ENCODE data around the gene TXNDC16.
"Not testable (repeated sequence)": the region's sequence is repeated elsewhere in the genome, so short reads cannot be mapped to it uniquely, and the experiment has no call there.

TXNDC16 gene, protein sequence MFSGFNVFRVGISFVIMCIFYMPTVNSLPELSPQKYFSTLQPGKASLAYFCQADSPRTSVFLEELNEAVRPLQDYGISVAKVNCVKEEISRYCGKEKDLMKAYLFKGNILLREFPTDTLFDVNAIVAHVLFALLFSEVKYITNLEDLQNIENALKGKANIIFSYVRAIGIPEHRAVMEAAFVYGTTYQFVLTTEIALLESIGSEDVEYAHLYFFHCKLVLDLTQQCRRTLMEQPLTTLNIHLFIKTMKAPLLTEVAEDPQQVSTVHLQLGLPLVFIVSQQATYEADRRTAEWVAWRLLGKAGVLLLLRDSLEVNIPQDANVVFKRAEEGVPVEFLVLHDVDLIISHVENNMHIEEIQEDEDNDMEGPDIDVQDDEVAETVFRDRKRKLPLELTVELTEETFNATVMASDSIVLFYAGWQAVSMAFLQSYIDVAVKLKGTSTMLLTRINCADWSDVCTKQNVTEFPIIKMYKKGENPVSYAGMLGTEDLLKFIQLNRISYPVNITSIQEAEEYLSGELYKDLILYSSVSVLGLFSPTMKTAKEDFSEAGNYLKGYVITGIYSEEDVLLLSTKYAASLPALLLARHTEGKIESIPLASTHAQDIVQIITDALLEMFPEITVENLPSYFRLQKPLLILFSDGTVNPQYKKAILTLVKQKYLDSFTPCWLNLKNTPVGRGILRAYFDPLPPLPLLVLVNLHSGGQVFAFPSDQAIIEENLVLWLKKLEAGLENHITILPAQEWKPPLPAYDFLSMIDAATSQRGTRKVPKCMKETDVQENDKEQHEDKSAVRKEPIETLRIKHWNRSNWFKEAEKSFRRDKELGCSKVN

DNA sequence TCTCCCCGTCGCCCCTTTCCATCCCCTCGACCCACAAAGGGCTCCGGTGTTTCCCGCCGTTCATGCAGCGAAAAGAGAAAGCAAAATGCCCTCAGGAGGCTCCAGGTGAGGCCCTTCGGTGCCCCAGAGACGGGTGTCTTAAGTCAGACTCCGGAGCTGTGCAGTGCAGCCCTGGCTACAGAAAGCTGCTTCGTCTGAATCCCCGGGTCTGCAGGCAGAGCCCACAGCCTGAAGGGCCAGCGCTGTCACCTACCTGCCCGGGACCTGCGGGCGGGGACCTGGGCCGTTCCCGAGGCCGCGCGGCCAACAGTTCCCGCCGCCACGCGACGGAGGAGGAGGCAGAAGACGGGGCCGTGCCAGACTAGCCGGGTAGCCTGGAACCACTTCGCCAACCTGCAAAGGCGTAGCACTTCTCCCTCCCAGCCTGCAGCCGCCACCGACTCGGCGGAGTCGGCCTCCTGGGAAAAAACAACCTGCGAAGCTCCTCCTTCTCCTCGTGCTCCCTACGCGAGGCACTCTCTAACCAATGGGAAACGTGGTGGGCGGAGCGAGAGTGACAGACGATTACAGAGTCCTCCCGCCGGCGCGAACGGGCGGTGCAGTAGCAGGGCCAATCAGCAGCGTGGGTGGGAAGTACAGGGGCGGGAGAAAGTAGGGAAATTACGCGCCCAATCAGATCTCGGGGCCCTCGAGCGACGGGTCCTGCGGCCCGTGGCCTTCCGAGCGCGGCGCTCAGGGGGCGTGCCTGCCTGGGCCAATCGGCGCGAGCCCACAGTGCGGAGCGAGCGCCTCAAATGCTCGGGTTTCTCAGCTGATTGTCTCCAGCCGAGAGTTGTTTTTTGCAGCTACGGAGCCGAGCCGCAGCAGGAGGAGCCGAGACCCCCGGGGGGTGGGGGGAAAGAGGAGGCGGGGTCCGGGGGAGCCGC is at the start of gene TXNDC16, which contains the start of gene GPR137C:
Gene TXNDC16 (minus strand): TSS at position 443 of the 926 bp plus-strand sequence. CDS start 8,948 bp downstream, outside the sequence.
Gene GPR137C (plus strand): TSS at position 774 of the 926 bp plus-strand sequence. CDS start 312 bp downstream, outside the sequence.
- DNase-seq = peak; percentile 96

DNA sequence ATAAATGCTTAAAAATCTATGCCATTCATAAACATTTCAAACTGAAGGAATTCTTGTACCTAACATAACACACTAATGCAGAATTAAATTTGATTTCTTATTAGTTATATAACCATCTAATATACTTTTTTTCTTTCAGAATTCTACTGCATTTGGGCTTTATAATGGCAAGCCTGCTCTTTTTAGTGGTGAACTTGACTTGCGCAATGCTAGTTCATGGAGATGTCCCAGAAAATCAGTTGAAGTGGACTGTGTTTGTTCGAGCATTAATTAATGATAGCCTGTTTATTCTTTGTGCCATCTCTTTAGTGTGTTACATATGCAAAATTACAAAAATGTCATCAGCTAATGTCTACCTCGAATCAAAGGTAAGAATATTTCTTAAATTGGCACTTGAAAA is 47.7 kb upstream of the TXNDC16 start:
- no peak for DNase-seq

DNA sequence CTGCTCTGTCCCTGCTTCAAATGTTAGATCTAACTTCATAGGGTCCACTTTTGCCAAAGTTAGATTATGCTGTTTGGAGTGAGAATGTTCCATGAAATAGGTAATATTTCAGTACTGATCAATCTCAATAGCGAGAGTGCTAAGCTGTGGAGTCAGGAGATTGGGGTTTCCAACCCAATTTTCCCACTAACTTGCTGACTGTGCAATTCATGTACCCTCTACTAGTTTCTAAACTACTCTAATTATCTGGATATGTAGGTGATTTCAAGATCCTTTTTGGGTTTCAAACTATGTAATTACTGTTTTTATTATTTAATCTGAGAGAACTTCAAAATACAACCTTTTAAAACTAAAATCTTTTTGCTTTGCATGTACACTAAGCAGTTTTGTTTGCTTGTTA is 46.3 kb upstream of the TXNDC16 start:
- no peak for DNase-seq

DNA sequence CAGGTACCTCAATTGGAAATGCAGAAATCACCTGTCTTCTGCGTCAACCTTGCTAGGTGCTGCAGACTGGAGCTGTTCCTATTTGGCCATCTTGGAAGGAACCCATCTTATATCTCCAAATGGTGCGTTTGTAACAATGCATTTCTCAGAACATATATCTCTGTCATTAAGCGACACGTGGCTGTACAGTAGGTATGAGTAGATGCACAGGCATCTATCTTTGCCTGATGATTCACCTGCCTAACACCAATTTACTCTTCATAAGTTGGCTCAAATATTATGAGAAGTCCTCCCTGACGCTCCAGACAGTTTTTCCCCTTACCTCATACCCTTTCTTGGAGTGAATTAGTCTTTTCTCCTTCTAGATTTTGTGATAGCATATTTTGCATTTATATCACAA is 44.6 kb upstream of the TXNDC16 start:
- no peak for DNase-seq

DNA sequence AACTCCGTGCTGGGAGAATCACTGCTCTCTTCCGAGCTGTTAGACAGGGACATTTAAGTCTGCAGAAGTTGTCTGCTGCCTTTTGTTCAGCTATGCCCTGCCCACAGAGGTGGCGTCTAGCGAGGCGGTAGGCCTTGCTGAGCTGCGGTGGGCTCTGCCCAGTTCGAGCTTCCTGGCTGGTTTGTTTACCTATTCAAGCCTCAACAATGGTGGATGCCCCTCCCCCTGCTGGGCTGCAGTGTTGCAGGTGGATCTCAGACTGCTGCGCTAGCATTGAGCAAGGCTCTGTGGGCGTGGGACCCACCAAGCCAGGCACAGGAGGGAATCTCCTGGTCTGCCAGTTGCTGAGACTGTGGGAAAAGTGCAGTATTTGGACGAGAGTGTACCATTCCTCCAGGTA is 44.0 kb upstream of the TXNDC16 start:
- DNase-seq = no peak

DNA sequence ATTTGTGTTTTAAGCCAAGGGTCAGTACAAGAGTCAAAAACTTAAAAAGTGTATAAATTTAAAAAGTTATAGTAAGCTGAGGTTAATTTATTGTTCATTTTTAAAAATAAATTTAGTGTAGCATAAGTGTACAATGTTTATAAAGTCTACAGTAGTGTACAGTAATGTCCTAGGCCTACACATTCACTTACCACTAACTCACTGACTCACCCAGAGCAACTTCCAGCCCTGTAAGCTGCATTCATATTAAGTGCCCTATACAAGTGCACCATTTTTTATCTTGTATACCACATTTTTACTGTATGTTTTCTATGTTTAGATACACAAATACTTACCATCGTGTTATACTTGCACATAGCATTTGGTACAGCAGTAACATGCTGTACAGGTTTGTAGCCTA is 38.0 kb upstream of the TXNDC16 start:
- DNase-seq = no peak

DNA sequence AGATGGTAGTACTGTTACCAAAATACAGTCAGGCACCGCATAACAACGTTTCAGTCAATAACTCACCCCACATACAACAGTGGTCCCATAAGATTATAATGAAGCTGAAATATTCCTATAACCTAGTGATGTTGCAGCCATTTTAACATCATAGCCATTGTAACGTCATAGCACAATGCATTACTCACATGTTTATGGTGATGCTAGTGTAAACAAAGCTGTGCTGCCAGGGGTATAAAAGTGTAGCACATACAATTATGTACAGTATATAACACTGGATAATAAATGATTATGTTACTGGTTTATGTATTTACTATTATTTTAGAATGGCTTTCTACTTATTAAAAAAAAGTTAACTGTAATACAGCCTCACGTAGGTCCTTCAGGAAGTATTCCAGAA is 37.3 kb upstream of the TXNDC16 start:
- no peak for DNase-seq

DNA sequence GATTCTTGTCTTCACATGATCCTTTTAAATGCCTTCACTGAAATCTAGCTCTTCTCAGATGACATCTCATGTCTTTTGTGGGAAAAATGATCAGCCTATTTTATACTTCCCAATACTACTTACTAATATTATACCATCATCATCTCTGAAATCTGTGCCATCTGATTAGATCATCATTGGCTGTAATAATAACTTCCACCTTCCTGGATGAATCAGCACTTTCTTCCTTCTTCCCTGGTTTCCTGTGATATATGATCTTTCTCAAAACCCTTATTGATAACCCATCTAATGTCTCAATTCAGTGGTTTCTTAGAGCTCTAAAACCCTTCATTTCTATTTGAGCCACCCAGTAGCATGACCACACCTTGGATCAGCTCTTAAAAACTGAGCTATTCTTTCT is 31.2 kb upstream of the TXNDC16 start:
- DNase-seq = no peak

DNA sequence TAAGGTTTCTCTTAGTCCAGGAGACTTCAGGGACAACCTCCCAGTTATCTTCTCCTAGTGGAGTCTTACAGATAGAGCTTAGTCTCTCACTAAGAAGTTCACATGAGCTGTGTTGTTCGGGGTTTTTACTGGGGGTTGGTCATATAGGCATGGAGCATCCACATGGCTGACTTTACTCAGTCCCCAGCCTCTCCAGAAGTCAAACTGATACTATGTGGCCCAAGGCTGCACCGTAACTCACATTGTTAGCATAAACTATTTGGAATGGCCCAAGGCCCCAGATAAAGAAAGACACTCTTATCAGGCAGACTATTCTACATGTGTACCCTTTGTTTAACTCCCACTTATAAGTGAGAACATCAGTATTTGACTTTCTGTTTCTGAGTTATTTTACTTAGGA is 23.6 kb upstream of the TXNDC16 start:
- DNase-seq = no peak

DNA sequence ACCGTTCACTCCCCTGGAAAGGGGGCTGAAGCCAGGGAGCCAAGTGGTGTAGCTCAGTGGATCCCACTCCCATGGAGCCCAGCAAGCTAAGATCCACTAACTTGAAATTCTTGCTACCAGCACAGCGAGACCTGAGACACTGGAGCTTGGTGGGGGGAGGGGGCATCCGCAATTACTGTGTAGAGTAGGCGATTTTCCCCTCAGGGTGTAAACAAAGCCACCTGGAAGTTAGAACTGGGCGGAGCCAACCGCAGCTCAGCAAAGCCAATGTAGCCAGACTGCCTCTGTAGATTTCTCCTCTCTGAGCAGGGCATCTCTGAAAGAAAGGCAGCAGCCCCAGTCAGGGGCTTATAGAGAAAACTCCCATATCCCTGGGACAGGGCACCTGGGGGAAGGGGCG is 16.1 kb upstream of the TXNDC16 start:
- not testable (repeated sequence) for DNase-seq

DNA sequence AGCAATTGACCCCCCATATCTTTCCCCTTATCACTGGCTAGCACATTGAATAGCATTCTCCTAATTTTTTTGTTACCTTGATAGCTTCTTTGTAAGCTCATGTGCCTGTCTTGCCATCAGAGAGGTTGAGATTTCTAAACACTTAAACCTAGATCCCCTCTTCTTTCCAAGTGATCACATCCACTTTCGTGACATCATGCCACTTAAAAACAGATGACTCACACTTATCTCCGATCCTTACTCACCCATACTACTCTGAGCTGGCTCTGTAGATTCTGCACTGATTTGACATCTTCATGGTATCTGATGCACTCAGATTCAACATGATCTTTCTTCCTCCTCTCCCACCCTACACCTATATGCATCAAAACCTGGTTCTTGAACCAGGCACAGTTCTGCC is 10.8 kb upstream of the TXNDC16 start:
- no peak for DNase-seq

DNA sequence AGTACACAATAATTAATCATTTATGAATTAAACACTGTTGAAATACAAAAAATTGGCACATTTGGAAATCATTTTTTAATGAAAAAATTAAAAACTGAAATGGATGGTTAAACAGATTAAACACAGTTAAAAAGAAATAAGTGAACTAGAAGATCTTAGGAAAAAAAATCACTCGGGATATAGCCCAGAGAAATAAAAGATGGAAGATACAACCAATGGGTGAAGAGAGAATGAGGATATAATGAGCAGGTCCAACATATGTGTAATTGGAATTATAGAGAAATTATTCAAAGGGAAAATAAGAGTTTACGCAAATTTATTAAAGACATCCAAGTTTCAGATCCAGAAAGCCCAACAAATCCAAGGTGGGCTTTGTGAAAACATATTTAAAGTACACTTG is 6.4 kb upstream of the TXNDC16 start:
- no peak for DNase-seq

DNA sequence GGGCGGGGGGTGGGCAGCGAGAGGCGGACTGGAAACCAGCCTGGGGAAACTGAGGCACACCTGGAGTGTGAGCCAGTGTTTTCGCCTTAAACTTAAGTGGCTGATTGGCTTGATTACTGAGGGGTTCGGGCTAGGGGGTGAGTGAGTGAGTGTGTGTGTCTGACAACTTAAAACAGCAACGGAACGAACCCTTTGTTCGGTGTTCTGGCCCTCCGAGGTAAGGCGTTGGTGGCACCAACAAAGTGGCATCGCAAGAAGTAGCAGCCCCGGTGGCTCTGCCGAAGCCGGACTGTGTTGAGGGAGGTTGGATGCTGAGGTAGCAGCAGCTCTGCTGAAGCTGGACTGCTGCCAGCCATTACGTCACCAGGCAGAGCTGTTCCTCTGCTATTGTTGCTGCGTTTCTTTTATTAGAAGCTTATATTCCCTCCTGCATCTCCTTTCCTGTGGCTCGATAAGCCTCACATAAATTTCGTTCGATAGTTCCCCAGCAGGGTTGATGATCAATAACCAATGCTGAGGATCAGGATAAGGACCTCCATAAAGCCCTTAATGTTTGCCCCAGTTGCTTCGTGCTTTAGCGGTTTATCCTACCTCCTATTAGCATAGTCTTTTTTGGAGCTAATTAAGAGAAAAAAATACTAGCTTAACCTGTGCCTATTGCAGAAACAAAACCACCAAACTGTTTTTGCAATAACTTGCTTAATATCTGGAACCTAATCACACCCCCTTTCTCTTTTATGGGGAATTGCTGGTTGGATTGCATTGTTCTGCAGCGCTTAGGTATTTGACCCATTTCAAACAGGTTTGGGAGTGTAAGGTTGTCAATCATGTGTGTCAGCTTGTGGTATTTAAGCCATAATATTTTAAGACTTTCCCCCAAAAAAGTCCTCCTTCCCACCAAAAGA is 1.6 kb upstream of the TXNDC16 start:
- no peak for DNase-seq

DNA sequence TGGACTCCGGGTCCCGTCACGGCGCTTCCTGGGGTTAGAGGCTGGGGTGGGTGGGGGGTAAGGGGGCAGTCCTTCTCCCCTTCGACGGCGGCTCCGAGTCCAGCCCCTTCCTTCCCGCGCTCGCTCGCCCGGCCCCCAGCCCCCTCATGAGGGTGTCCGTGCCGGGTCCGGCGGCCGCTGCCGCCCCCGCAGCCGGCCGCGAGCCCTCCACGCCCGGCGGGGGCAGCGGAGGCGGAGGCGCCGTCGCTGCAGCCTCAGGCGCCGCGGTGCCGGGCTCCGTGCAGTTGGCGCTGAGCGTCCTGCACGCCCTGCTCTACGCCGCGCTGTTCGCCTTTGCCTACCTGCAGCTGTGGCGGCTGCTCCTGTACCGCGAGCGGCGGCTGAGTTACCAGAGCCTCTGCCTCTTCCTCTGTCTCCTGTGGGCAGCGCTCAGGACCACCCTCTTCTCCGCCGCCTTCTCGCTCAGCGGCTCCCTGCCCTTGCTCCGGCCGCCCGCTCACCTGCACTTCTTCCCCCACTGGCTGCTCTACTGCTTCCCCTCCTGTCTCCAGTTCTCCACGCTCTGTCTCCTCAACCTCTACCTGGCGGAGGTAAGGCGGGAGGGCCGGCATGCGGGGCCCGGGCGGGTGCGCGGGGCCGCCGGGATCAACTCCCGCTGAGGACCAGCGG is 831 bp upstream of the TXNDC16 start:
- no peak for DNase-seq

DNA sequence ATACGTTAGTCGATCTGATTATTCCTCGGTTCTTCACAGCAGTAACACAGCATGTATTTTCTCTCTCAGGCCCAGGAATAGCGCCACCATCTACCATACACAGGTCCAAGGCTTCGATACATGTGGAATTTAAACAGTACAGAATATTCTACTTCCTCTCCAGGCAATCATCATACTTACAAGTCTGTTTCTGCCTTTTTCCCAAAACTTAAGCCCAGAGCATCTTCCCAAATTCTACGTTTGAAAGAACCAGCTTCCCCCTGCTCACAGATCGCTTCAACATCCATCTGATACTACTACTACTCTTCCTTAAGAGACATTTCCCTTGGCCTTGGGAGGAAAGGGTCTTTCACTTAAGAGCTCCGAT is 626 bp downstream of the TXNDC16 start:
- DNase-seq = no peak

DNA sequence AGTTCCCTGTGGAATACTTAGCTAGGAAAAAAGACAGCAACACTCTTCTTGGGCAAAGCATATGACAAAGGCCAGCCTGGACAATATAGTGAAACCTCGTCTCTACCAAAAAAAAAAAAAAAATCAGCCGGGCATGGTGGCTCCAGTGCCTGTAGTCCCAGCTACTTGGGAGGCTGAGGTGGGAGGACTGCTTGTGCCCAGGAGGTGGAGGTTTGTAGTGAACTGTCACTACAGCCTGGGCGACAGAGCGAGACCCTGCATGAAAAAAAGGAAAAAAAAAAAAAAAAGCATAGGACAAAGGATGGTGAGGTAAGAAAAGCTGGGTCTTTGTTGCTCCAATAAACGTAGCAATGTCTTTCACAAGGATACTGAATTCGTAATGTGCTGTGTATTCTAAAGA is 1.1 kb downstream of the TXNDC16 start:
- DNase-seq = no peak

DNA sequence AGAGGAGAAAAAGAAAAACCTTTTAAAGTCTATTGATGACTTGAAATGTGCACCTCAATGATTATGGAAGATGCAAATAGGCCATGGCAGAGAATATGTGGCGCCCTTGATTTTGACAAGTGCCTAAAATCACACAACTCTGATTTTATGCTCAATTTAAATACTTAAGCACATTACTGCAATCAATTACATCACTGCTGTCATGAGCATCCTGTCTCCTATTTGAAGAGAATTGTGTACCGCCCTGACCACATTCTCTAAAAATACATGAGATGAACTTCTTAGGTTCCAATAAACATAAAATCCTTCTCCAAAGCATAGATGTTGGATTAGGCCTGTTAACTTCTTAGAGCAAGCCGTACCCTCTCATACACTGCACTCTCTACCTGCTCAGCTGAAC is 1.6 kb downstream of the TXNDC16 start:
- no peak for DNase-seq

DNA sequence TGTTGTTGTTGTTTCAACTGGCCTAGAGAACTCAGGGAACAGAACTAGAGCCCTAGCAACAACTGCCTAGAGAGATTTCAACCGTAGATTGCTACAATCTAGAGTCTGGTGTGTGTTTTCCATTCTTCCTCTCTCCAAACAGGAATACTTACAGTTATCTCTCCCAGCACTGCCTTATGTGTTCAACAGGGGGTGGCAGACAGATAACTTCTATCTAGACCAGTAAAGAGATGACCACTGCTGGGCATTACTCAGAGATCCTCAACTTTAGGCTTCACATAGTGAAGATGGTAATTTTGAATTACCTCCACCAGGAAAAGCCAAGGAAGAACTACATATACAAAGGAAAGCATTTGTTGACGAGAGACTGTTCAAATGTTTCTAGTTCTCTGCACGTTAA is 4.8 kb downstream of the TXNDC16 start:
- DNase-seq = no peak

DNA sequence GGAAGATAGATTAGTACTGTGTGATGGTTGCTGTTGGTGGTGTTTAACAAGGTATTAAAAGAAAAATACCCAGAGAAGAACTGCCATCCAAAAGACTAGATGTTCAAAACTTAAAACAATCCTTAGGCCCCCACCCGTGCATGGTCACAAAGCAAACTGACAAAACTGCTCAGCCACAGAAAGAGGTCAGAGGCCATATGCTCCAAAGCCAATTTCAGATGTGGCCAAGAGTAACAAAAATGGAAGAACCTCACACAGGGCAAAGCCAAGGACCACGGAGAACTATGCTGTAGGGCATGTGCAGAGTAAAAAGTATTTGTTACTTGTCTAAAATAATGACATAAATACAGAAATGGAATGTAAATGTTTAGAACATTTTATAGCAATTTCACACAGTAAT is 5.3 kb downstream of the TXNDC16 start:
- no peak for DNase-seq

DNA sequence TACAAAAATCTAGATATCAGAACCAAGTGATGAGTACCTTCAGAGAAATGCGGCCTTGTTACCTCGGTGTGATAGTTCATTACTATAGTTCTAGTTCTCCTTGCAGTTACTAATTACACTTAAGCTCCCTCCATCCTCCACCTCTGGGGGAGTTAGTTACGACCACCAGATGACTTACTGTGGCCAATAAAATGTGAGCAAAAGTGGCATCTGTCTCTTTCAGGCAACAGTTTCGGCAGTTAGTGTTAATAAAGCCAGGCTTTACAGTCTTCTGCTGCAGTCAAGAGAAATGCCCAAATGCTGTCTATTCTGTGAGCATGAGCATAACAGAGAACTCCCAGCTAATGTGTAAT is 6.0 kb downstream of the TXNDC16 start:
- no peak for DNase-seq

DNA sequence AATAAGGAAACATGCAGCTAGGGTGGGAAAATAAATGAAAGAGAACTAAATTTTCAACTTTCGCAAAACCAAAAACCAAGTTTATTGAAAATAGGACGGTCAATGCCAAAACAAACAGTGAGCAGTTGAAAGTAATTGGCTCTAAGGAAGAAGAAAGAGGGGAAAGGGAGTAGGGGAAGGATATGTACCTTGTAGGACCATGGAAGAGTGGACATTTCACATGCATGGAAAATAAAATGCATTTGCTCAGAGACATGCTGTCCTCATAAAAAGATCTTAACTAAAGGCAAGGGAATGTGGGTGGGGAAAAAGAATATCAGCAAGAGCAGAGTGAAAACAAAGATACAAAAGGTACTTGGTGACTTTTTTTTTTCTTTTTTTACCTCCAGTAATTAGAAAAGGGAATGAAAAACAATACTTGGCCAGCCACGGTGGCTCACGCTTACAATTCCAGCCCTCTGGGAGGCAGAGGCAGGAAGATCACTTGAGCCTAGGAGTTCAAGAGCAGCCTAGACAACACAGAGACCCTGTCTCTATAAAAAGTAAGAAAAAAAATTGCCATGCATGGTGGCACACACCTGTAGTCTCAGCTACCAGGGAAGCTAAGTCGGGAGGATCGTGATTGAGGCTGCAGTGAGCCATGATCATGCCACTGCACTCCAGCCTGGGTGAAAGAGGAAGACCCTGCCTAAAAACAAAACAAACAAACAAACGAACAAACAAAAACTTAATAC is 6.6 kb downstream of the TXNDC16 start:
- DNase-seq = no peak
